OCI-LY3 (cell line): ENCODE measurements around the gene ZCCHC4.

Source experiments
- EZH2phosphoT487 ChIP-seq: fragments of 200-600 bp; shearing (Covaris generic); IDR thresholded peaks from 2 replicates; pipeline ENCODE4 v1.6.1; 2018; ENCODE audit warnings: antibody characterized with exemption, mixed run types, low read depth
- TF ChIP-seq, protein P1 (sequence below): fragments of 200-600, 300-600 bp; sonication (generic); IDR thresholded peaks from 2 replicates; pipeline ENCODE4 v1.5.1; 2014; ENCODE audit warnings: antibody characterized with exemption, low read length, low read depth

DNA sequence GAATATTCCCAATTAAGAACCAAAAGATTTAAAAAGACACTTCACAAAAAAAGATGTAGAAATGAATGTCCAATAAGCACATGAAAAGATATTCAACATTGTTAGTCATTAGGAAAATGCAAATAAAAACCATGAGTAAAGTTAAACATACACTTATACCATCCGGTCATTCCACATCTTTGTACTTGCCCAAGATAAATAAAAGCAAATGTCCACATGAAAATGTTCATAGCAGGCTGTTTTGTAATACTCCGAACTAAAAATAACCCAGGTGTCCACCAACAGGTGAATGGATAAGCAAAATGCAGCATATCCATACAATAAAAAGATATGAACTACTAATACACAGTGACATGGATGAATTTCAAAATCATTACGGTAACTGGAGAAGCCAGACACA is 28.6 kb upstream of the ZCCHC4 start:
- TF ChIP-seq, protein P1, sequence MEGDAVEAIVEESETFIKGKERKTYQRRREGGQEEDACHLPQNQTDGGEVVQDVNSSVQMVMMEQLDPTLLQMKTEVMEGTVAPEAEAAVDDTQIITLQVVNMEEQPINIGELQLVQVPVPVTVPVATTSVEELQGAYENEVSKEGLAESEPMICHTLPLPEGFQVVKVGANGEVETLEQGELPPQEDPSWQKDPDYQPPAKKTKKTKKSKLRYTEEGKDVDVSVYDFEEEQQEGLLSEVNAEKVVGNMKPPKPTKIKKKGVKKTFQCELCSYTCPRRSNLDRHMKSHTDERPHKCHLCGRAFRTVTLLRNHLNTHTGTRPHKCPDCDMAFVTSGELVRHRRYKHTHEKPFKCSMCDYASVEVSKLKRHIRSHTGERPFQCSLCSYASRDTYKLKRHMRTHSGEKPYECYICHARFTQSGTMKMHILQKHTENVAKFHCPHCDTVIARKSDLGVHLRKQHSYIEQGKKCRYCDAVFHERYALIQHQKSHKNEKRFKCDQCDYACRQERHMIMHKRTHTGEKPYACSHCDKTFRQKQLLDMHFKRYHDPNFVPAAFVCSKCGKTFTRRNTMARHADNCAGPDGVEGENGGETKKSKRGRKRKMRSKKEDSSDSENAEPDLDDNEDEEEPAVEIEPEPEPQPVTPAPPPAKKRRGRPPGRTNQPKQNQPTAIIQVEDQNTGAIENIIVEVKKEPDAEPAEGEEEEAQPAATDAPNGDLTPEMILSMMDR: no peak
- no peak for TF ChIP-seq EZH2phosphoT487
